ENCODE results near the gene ST3GAL6.

- TF ChIP-seq CTCF (IDR thresholded peaks at IDR 0.05 in 4 of 5, conservative IDR thresholded peaks at IDR 0.05 in 1 of 5) (no peak), POLR2A (IDR thresholded peaks at IDR 0.05) (peak; percentile 45 to 75)
Observed at GRCh38 chr3:98732286-98733052, 30.7 kb upstream of the ST3GAL6 start.

Measured in gastrocnemius medialis (tissue), 4 donors.